Measurements from ENCODE around the gene CLDN25.

CLDN25 gene

DNA sequence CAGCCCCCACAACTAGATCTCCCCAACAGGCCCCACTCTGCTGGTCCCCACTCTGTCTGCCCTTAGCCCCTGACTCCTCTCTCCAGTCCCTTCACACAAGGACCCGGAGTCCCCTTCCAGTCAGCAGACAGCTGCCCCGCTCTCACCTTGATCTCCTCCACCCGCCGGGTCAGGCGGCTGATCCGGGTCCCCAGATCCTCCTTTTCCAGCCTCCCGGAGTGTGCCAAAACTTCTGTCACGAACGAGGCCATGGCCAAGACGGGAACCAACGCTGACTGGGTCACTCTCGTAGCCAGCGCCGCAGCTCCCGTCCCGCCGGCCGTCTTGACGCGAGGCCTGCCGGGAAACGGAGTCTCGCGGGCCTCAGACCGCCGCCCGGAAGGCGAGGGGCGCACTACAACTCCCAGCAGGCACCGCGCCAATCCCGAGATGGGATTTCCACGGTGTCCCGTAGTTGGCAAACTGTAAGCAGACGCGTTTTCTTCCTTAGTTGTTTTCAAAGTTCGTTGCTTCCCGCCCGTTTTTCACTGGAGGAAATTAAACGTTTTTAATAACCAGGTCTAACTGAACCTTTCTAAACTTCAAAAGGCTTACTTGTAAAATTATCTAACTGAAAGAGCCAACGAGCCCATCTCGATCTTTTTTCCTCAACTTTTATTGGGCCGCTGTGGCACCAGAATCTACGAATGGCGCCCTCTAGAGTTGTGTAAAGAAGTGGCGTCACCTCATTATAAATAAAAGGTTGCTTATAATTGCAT is 6.0 kb upstream of the CLDN25 start, which contains the start of gene ZW10 (continued):
- TF ChIP-seq, protein P1, sequence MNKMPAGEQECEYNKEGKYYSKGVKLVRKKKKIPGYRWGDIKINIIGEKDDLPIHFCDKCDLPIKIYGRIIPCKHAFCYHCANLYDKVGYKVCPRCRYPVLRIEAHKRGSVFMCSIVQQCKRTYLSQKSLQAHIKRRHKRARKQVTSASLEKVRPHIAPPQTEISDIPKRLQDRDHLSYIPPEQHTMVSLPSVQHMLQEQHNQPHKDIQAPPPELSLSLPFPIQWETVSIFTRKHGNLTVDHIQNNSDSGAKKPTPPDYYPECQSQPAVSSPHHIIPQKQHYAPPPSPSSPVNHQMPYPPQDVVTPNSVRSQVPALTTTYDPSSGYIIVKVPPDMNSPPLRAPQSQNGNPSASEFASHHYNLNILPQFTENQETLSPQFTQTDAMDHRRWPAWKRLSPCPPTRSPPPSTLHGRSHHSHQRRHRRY (tag by site-specific recombination; IDR thresholded peaks at IDR 0.05), result no peak
- TF ChIP-seq ZEB2 (tag by site-specific recombination; IDR thresholded peaks at IDR 0.05), result peak; percentile 65
- no peak for TF ChIP-seq ZNF585B (tag by site-specific recombination; IDR thresholded peaks at IDR 0.05)
- TF ChIP-seq INSM2 (tag by site-specific recombination; IDR thresholded peaks at IDR 0.05), result no peak
- TF ChIP-seq ZBTB48 (tag by site-specific recombination; IDR thresholded peaks at IDR 0.05), result peak; percentile 93; the same call in 1 of the 2 replicates
- no peak for TF ChIP-seq ZNF433 (tag by site-specific recombination; IDR thresholded peaks at IDR 0.05; ENCODE audit: low read depth)
- TF ChIP-seq ZNF548 (tag by site-specific recombination; IDR thresholded peaks at IDR 0.05), result no peak
- TF ChIP-seq ZSCAN5A (tag by site-specific recombination; IDR thresholded peaks at IDR 0.05), result no peak
- TF ChIP-seq, protein P2, sequence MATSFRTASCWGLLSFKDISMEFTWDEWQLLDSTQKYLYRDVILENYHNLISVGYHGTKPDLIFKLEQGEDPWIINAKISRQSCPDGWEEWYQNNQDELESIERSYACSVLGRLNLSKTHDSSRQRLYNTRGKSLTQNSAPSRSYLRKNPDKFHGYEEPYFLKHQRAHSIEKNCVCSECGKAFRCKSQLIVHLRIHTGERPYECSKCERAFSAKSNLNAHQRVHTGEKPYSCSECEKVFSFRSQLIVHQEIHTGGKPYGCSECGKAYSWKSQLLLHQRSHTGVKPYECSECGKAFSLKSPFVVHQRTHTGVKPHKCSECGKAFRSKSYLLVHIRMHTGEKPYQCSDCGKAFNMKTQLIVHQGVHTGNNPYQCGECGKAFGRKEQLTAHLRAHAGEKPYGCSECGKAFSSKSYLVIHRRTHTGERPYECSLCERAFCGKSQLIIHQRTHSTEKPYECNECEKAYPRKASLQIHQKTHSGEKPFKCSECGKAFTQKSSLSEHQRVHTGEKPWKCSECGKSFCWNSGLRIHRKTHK (tag by site-specific recombination; IDR thresholded peaks at IDR 0.05), result no peak
- no peak for TF ChIP-seq ZNF350 (tag by site-specific recombination; IDR thresholded peaks at IDR 0.05)
- no peak for TF ChIP-seq ZNF488 (tag by site-specific recombination; IDR thresholded peaks at IDR 0.05)
- TF ChIP-seq, protein P3, sequence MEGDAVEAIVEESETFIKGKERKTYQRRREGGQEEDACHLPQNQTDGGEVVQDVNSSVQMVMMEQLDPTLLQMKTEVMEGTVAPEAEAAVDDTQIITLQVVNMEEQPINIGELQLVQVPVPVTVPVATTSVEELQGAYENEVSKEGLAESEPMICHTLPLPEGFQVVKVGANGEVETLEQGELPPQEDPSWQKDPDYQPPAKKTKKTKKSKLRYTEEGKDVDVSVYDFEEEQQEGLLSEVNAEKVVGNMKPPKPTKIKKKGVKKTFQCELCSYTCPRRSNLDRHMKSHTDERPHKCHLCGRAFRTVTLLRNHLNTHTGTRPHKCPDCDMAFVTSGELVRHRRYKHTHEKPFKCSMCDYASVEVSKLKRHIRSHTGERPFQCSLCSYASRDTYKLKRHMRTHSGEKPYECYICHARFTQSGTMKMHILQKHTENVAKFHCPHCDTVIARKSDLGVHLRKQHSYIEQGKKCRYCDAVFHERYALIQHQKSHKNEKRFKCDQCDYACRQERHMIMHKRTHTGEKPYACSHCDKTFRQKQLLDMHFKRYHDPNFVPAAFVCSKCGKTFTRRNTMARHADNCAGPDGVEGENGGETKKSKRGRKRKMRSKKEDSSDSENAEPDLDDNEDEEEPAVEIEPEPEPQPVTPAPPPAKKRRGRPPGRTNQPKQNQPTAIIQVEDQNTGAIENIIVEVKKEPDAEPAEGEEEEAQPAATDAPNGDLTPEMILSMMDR (tag by site-specific recombination; IDR thresholded peaks at IDR 0.05), result peak; percentile 47
- TF ChIP-seq TRIM28 (IDR thresholded peaks at IDR 0.05; ENCODE audit: borderline replicate concordance, low read length), result peak; percentile 80; the same call in 1 of the 2 replicates
- TF ChIP-seq, protein P4, sequence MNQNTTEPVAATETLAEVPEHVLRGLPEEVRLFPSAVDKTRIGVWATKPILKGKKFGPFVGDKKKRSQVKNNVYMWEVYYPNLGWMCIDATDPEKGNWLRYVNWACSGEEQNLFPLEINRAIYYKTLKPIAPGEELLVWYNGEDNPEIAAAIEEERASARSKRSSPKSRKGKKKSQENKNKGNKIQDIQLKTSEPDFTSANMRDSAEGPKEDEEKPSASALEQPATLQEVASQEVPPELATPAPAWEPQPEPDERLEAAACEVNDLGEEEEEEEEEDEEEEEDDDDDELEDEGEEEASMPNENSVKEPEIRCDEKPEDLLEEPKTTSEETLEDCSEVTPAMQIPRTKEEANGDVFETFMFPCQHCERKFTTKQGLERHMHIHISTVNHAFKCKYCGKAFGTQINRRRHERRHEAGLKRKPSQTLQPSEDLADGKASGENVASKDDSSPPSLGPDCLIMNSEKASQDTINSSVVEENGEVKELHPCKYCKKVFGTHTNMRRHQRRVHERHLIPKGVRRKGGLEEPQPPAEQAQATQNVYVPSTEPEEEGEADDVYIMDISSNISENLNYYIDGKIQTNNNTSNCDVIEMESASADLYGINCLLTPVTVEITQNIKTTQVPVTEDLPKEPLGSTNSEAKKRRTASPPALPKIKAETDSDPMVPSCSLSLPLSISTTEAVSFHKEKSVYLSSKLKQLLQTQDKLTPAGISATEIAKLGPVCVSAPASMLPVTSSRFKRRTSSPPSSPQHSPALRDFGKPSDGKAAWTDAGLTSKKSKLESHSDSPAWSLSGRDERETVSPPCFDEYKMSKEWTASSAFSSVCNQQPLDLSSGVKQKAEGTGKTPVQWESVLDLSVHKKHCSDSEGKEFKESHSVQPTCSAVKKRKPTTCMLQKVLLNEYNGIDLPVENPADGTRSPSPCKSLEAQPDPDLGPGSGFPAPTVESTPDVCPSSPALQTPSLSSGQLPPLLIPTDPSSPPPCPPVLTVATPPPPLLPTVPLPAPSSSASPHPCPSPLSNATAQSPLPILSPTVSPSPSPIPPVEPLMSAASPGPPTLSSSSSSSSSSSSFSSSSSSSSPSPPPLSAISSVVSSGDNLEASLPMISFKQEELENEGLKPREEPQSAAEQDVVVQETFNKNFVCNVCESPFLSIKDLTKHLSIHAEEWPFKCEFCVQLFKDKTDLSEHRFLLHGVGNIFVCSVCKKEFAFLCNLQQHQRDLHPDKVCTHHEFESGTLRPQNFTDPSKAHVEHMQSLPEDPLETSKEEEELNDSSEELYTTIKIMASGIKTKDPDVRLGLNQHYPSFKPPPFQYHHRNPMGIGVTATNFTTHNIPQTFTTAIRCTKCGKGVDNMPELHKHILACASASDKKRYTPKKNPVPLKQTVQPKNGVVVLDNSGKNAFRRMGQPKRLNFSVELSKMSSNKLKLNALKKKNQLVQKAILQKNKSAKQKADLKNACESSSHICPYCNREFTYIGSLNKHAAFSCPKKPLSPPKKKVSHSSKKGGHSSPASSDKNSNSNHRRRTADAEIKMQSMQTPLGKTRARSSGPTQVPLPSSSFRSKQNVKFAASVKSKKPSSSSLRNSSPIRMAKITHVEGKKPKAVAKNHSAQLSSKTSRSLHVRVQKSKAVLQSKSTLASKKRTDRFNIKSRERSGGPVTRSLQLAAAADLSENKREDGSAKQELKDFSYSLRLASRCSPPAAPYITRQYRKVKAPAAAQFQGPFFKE (tag by site-specific recombination; IDR thresholded peaks at IDR 0.05; ENCODE audit: borderline replicate concordance), result no peak
- no peak for TF ChIP-seq ZNF175 (tag by site-specific recombination; IDR thresholded peaks at IDR 0.05)
- no peak for TF ChIP-seq ZNF639 (tag by site-specific recombination; IDR thresholded peaks at IDR 0.05)
- no peak; the same call in 1 of the 2 replicates for TF ChIP-seq ZNF843 (tag by site-specific recombination; IDR thresholded peaks at IDR 0.05)
- TF ChIP-seq, protein P5, sequence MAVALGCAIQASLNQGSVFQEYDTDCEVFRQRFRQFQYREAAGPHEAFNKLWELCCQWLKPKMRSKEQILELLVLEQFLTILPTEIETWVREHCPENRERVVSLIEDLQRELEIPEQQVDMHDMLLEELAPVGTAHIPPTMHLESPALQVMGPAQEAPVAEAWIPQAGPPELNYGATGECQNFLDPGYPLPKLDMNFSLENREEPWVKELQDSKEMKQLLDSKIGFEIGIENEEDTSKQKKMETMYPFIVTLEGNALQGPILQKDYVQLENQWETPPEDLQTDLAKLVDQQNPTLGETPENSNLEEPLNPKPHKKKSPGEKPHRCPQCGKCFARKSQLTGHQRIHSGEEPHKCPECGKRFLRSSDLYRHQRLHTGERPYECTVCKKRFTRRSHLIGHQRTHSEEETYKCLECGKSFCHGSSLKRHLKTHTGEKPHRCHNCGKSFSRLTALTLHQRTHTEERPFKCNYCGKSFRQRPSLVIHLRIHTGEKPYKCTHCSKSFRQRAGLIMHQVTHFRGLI (tag by site-specific recombination; IDR thresholded peaks at IDR 0.05), result no peak
- TF ChIP-seq HOXA7 (CRISPR knock-in tag; IDR thresholded peaks at IDR 0.05; ENCODE audit: borderline replicate concordance), result no peak
- TF ChIP-seq ZNF302 (tag by site-specific recombination; IDR thresholded peaks at IDR 0.05; ENCODE audit: low read depth), result no peak
- no peak for TF ChIP-seq ZNF37A (tag by site-specific recombination; IDR thresholded peaks at IDR 0.05)

All from HEK293 (cell line).